Right lobe of liver (tissue), 6 donors: ENCODE data around the gene NEK8. TPM values are rescaled to one million over a fixed set of nuclear protein-coding genes. Genes with fewer than 3 reads are reported as not detected.

ENCODE experiments used
- ATAC-seq, 4 donors: fragments of 200-7000 bp; cut with Tn5 transposase; one replicate each; pipeline ENCODE4 v1.9.1; 2020; ENCODE audit warnings: mild to moderate bottlenecking in 4 of 4, moderate library complexity in 4 of 4
- DNase-seq, 3 donors: peaks; one replicate each; pipeline ENCODE4 v3.0.0-alpha.2; 2020
- H3K27ac ChIP-seq, 3 donors: fragments of 200-600 bp; one replicate each; pipeline ENCODE4 v1.8.0; 2022
- H3K27me3 ChIP-seq, 2 donors: fragments of 200-600 bp; one replicate each; pipeline ENCODE4 v1.8.0; 2022
- H3K36me3 ChIP-seq, 4 donors: fragments of 200-600 bp; sonication (generic) in 1 of 4; one replicate each; pipeline versions ENCODE4 v1.5.1 to v1.8.0; 2017 to 2022; ENCODE audit warnings: control low read depth in 1 of 4
- H3K4me1 ChIP-seq, 4 donors: fragments of 200-600 bp; sonication (generic) in 1 of 4; one replicate each; pipeline versions ENCODE4 v1.5.1 to v1.8.0; 2017 to 2022; ENCODE audit warnings: control low read depth in 1 of 4
- H3K4me3 ChIP-seq, 3 donors: fragments of 200-600 bp; one replicate each; pipeline ENCODE4 v1.8.0; 2022
- H3K9me3 ChIP-seq, 4 donors: fragments of 200-600 bp; sonication (generic) in 1 of 4; one replicate each; pipeline versions ENCODE4 v1.5.1 to v1.8.0; 2017 to 2022; ENCODE audit warnings: control low read depth in 1 of 4
- POLR2A ChIP-seq: fragments of 450-650 bp; IDR thresholded peaks from one replicate; pipeline ENCODE4 v1.6.1; 2017; ENCODE audit warnings: antibody characterized with exemption, mild to moderate bottlenecking
- WGBS: methylation state at CpG from one replicate; pipeline ENCODE4 v1.1.6; 2018; ENCODE audit warnings: low coverage, low lambda C conversion rate; ENCODE audit not compliant: insufficient coverage; ENCODE audit errors: missing lambda C conversion rate; 5-methylcytosine and 5-hydroxymethylcytosine counted together
- intact Hi-C, 2 donors: fragments of 100-400 bp; cut with DNase I; formaldehyde crosslinking; loops; one replicate each; pipeline versions ENCODE4 v1.11.2 to v1.14.1; 2022
- total RNA-seq, 6 experiments: library from RNA; depleted of rRNA in 2 of 6; stranded (reverse); fragments of >200 nt in 2 of 6; fragmentation: NEBNext Ultra II Directional in 3 of 6; extraction: Animal tissue kit (Norgen Biotek cat#: 25700) in 3 of 6; gene quantifications; one replicate each; pipeline versions ENCODE4 v1.1.0 to v1.2.4, GENCODE V29; 2016 to 2023
- TF ChIP-seq, protein P1 (sequence below), 4 donors: fragments of 200-600 bp in 3 of 4; fragments of 450-650 bp in 1 of 4; IDR thresholded peaks; one replicate each; pipeline versions ENCODE4 v1.5.1 to v1.8.0; 2016 to 2022; ENCODE audit warnings: antibody characterized with exemption in 4 of 4, mild to moderate bottlenecking in 2 of 4
- donor health status: DM: no; HTN: yes; CAD: no.
- donor health status: DM: no; HTN: no; CAD: no.
- donor health status: DM: no; HTN: no; CAD: no.
- donor health status: DM: no; HTN: yes; CAD: no.
- donor health status: DM: no; HTN: yes; CAD: no.

Gene NEK8
- total RNA-seq, 6 experiments from 2014 or later = 1.6 to 5.4 (median 3.2) TPM

DNA sequence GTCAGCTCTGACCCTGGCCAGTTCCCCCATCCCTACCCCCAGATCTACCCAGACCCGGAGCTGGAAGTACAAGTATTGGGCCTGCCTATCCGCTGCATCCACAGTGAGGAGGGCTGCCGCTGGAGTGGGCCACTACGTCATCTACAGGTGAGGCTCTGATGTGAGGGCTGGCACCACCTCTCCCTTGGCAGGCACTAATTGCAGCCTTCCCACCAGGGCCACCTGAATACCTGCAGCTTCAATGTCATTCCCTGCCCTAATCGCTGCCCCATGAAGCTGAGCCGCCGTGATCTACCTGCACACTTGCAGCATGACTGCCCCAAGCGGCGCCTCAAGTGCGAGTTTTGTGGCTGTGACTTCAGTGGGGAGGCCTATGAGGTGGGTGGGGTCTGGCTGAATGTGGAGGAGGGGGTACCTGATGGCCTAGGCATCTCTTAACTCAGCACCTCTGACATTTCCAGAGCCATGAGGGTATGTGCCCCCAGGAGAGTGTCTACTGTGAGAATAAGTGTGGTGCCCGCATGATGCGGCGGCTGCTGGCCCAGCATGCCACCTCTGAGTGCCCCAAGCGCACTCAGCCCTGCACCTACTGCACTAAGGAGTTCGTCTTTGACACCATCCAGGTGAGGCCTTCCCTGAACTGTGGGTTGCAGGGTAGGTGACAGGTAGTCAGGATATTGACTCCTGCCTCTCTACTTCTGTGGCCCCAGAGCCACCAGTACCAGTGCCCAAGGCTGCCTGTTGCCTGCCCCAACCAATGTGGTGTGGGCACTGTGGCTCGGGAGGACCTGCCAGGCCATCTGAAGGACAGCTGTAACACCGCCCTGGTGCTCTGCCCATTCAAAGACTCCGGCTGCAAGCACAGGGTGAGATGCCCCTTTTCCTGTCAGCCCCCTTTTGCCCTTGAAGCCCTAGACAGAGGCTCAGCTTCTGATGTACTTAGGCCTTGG, 19.5 kb downstream of the NEK8 start:
- ATAC-seq (no peak), DNase-seq (peak in 1 of 3 donors; percentile 40)
- WGBS = 80% methylated on average over 1 of the region's 18 CpGs
- no peaks in the 10 kb centered on the region for H3K27me3 ChIP-seq
- H3K4me1 ChIP-seq = peaks cover 0 to 24% (median 12%) of the 10 kb centered on the region in 4 donors
- TF ChIP-seq, protein P1, sequence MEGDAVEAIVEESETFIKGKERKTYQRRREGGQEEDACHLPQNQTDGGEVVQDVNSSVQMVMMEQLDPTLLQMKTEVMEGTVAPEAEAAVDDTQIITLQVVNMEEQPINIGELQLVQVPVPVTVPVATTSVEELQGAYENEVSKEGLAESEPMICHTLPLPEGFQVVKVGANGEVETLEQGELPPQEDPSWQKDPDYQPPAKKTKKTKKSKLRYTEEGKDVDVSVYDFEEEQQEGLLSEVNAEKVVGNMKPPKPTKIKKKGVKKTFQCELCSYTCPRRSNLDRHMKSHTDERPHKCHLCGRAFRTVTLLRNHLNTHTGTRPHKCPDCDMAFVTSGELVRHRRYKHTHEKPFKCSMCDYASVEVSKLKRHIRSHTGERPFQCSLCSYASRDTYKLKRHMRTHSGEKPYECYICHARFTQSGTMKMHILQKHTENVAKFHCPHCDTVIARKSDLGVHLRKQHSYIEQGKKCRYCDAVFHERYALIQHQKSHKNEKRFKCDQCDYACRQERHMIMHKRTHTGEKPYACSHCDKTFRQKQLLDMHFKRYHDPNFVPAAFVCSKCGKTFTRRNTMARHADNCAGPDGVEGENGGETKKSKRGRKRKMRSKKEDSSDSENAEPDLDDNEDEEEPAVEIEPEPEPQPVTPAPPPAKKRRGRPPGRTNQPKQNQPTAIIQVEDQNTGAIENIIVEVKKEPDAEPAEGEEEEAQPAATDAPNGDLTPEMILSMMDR (IDR thresholded peaks at IDR 0.05) = no peak
- no peak for TF ChIP-seq POLR2A
- intact Hi-C loops = no loop called here
- H3K4me3 ChIP-seq = no peak overlapping the region
- H3K27ac ChIP-seq = peak overlapping the region in 1 of 3 donors; percentile 98
- no peaks in the 10 kb centered on the region for H3K9me3 ChIP-seq
- H3K36me3 ChIP-seq = peaks cover 5 to 45% (median 16%) of the 10 kb centered on the region in 4 donors

DNA sequence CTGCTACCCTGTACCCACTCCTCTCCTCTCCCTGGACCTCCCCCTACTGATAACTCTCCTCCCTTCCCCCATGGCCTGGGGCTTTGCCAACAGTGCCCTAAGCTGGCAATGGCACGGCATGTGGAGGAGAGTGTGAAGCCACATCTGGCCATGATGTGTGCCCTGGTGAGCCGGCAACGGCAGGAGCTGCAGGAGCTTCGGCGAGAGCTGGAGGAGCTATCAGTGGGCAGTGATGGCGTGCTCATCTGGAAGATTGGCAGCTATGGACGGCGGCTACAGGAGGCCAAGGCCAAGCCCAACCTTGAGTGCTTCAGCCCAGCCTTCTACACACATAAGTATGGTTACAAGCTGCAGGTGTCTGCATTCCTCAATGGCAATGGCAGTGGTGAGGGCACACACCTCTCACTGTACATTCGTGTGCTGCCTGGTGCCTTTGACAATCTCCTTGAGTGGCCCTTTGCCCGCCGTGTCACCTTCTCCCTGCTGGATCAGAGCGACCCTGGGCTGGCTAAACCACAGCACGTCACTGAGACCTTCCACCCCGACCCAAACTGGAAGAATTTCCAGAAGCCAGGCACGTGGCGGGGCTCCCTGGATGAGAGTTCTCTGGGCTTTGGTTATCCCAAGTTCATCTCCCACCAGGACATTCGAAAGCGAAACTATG, 20.4 kb downstream of the NEK8 start:
- H3K36me3 ChIP-seq = peaks cover 5 to 45% (median 16%) of the 10 kb centered on the region in 4 donors

DNA sequence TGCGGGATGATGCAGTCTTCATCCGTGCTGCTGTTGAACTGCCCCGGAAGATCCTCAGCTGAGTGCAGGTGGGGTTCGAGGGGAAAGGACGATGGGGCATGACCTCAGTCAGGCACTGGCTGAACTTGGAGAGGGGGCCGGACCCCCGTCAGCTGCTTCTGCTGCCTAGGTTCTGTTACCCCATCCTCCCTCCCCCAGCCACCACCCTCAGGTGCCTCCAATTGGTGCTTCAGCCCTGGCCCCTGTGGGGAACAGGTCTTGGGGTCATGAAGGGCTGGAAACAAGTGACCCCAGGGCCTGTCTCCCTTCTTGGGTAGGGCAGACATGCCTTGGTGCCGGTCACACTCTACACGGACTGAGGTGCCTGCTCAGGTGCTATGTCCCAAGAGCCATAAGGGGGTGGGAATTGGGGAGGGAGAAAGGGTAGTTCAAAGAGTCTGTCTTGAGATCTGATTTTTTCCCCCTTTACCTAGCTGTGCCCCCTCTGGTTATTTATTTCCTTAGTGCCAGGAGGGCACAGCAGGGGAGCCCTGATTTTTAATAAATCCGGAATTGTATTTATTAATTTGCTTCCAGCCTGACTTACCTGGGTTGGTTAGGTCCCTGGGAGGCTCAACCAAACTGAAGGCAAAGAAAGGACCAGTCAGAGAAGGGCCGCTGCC, 21.1 kb downstream of the NEK8 start:
- peaks cover 0 to 21% (median 11%) of the 10 kb centered on the region in 4 donors for H3K4me1 ChIP-seq
- WGBS = 10% methylated on average over 4 of the region's 11 CpGs
- TF ChIP-seq, protein P1 (IDR thresholded peaks at IDR 0.05) = no peak
- TF ChIP-seq POLR2A = no peak
- no peak for ATAC-seq
- no peak overlapping the region for H3K27ac ChIP-seq
- no peak overlapping the region for H3K4me3 ChIP-seq
- H3K9me3 ChIP-seq = no peaks in the 10 kb centered on the region
- no peaks in the 10 kb centered on the region for H3K27me3 ChIP-seq
- peaks cover 5 to 45% (median 16%) of the 10 kb centered on the region in 4 donors for H3K36me3 ChIP-seq
- intact Hi-C loops = loop anchor here (10.0 kb wide), 1 partner anchor 165 kb away; no protein-coding TSS in a partner anchor
- DNase-seq = no peak

More for the DNA sequence above, 20.4 kb downstream of the NEK8 start:
- WGBS = 40% methylated on average over 5 of the region's 18 CpGs
- intact Hi-C loops = no loop called here
- Histone ChIP-seq H3K4me3 (no peak overlapping the region), H3K9me3 (no peaks in the 10 kb centered on the region), H3K27ac (no peak overlapping the region), H3K27me3 (no peaks in the 10 kb centered on the region), H3K4me1 (peaks cover 0 to 21% (median 11%) of the 10 kb centered on the region in 4 donors)
- no peak for ATAC-seq
- DNase-seq = peak in 1 of 3 donors; percentile 59
- TF ChIP-seq, protein P1 (IDR thresholded peaks at IDR 0.05) = no peak
- no peak for TF ChIP-seq POLR2A
